Left ventricle myocardium superior (tissue), 1 donor: ENCODE data around the gene HIP1. TPM values are rescaled to one million over a fixed set of nuclear protein-coding genes. Genes with fewer than 3 reads are reported as not detected.
"Not testable (repeated sequence)": the region's sequence is repeated elsewhere in the genome, so short reads cannot be mapped to it uniquely, and the experiment has no call there.

Experiments
- ATAC-seq: fragments of 200-7000 bp; cut with Tn5 transposase; one replicate; pipeline ENCODE4 v1.9.1; 2020; ENCODE audit warnings: mild to moderate bottlenecking, moderate library complexity
- DNase-seq: peaks from one replicate; pipeline ENCODE4 v3.0.0-alpha.2; 2020
- intact Hi-C: fragments of 100-400 bp; cut with micrococcal nuclease; formaldehyde crosslinking; loops from one replicate; pipeline ENCODE4 v1.11.0; 2022
- total RNA-seq: library from RNA; stranded (reverse); fragmentation: NEBNext Ultra II Directional; extraction: Animal tissue kit (Norgen Biotek cat#: 25700); gene quantifications from one replicate; pipeline ENCODE4 v1.2.1, GENCODE V29; 2021
- donor health status: DM: no; HTN: yes; CAD: no; lungs with severe emphysema.

HIP1 gene
- total RNA-seq, 1 donor from 2014 or later, result 17.8 TPM

- no peak for DNase-seq
- no peak for ATAC-seq
- intact Hi-C loops, result no loop called here
Measured at GRCh38 chr7:75596727-75597614, 141.8 kb downstream of the HIP1 start.

- ATAC-seq, result no peak
- intact Hi-C loops, result no loop called here
Measured at GRCh38 chr7:75595766-75596165, 143.0 kb downstream of the HIP1 start.

GRCh38 chr7:75593500-75594184 lies 145.1 kb downstream of the HIP1 start:
- intact Hi-C loops, DNase-seq, ATAC-seq: not testable (repeated sequence)

More at GRCh38 chr7:75595766-75596165, 143.0 kb downstream of the HIP1 start:
- DNase-seq, result no peak

- no peak for DNase-seq
- intact Hi-C loops, result no loop called here
- ATAC-seq, result no peak
Measured at GRCh38 chr7:75591467-75592255, 147.1 kb downstream of the HIP1 start.

- intact Hi-C loops, result no loop called here
- DNase-seq, result no peak
- no peak for ATAC-seq
Measured at GRCh38 chr7:75590373-75591005, 148.3 kb downstream of the HIP1 start.

- intact Hi-C loops, result no loop called here
- DNase-seq, result no peak
- ATAC-seq, result no peak
Measured at GRCh38 chr7:75584354-75584753, 154.4 kb downstream of the HIP1 start.

GRCh38 chr7:75583255-75583654 lies 155.5 kb downstream of the HIP1 start:
- intact Hi-C loops, result no loop called here
- no peak for ATAC-seq
- no peak for DNase-seq

- intact Hi-C loops, result no loop called here
- no peak for DNase-seq
- ATAC-seq, result peak; percentile 26
Measured at GRCh38 chr7:75579899-75580298, 158.8 kb downstream of the HIP1 start.

- no peak for DNase-seq
- intact Hi-C loops, result no loop called here
- no peak for ATAC-seq
Measured at GRCh38 chr7:75578081-75578480, 160.7 kb downstream of the HIP1 start.

- intact Hi-C loops, result no loop called here
- DNase-seq, result no peak
Measured at GRCh38 chr7:75575488-75576121, 163.1 kb downstream of the HIP1 start.

GRCh38 chr7:75573477-75574019 lies 165.2 kb downstream of the HIP1 start:
- intact Hi-C loops, result no loop called here
- DNase-seq, result no peak
- ATAC-seq, result no peak

More at GRCh38 chr7:75575488-75576121, 163.1 kb downstream of the HIP1 start:
- ATAC-seq, result no peak

GRCh38 chr7:75572814-75573213 lies 165.9 kb downstream of the HIP1 start:
- intact Hi-C loops, result no loop called here
- no peak for ATAC-seq
- no peak for DNase-seq

- ATAC-seq (no peak), DNase-seq (no peak)
- intact Hi-C loops, result no loop called here
Measured at GRCh38 chr7:75572396-75572795, 166.3 kb downstream of the HIP1 start.

- DNase-seq (no peak), ATAC-seq (no peak)
- intact Hi-C loops, result no loop called here
Measured at GRCh38 chr7:75571209-75571608, 167.5 kb downstream of the HIP1 start.

- DNase-seq, intact Hi-C loops: not testable (repeated sequence)
- ATAC-seq, result peak; percentile 48
Measured at GRCh38 chr7:75569629-75570282, 169.0 kb downstream of the HIP1 start.

- intact Hi-C loops, result no loop called here
- no peak for ATAC-seq
- DNase-seq, result no peak
Measured at GRCh38 chr7:75567948-75568595, 170.7 kb downstream of the HIP1 start.

- ATAC-seq, result peak; percentile 57
- intact Hi-C loops, result no loop called here
- DNase-seq, result no peak
Measured at GRCh38 chr7:75565132-75565837, 173.5 kb downstream of the HIP1 start.
